Dendritic cell treated with granulocyte-macrophage colony-stimulating factor and Interleukin-4, amounts not matched to agents 40 ng/mL and 50 ng/mL, for 4 days (primary cell): ENCODE results near the gene ADCY9.

Source experiments
- H3K27ac Mint-ChIP-seq: one replicate; pipeline ENCODE4 v1.8.0; 2022; ENCODE audit warnings: mild to moderate bottlenecking, mixed read lengths
- H3K27me3 Mint-ChIP-seq: one replicate; pipeline ENCODE4 v1.8.0; 2022; ENCODE audit warnings: mild to moderate bottlenecking, mixed read lengths
- H3K36me3 Mint-ChIP-seq: one replicate; pipeline ENCODE4 v1.8.0; 2022; ENCODE audit warnings: low read depth, mixed read lengths
- H3K4me1 Mint-ChIP-seq: one replicate; pipeline ENCODE4 v1.8.0; 2022; ENCODE audit warnings: low read depth, mixed read lengths
- H3K4me3 Mint-ChIP-seq: one replicate; pipeline ENCODE4 v1.8.0; 2022; ENCODE audit warnings: mild to moderate bottlenecking, moderate library complexity, mixed read lengths
- H3K9me3 Mint-ChIP-seq: one replicate; pipeline ENCODE4 v1.8.0; 2022; ENCODE audit warnings: mixed read lengths
- intact Hi-C: fragments of 100-400 bp; cut with micrococcal nuclease; formaldehyde crosslinking; loops from one replicate; pipeline ENCODE4 v1.15.0; 2022

The ADCY9 gene

DNA sequence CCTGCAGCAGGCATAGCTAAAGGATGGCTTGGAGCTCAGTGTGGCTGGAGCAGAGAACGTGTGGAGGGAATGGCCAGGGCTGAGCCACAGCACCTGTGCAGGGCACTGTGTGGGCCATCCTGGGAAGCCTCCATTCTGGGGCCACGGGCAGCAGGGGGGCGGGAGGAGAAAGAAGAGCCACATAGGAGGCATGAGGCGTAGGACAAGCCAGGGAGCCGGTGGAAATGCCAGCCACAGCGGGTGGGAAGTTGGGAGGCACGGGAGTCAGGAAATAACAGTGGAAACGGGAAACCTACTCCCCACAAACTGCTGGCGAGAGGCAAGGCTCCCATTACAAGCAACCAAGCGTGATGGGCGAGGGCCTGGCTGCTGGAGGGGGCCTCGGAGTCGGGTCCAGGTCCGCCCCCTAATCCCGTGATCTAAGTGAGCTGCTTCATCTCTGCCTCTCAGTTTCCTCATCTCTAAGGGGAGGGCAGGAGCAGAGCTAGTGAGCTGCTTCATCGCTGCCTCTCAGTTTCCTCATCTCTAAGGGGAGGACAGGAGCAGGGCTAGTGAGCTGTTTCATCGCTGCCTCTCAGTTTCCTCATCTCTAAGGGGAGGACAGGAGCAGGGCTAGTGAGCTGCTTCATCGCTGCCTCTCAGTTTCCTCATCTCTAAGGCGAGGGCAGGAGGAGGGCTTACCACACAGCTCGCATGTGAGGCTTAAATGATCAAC, 104.9 kb downstream of the ADCY9 start:
- Mint-ChIP-seq H3K4me1 (peaks cover 28% of the 10 kb centered on the region), H3K4me3 (peak overlapping the region; percentile 21), H3K27me3 (no peaks in the 10 kb centered on the region), H3K27ac (peak overlapping the region; percentile 76), H3K9me3 (no peaks in the 10 kb centered on the region), H3K36me3 (peaks cover 10% of the 10 kb centered on the region)
- intact Hi-C loops, result no loop called here

GRCh38 chr16:4010225-4011158, 105.8 kb downstream of the ADCY9 start:
- intact Hi-C loops, result no loop called here
- H3K27me3 Mint-ChIP-seq, result no peaks in the 10 kb centered on the region
- H3K36me3 Mint-ChIP-seq, result peaks cover 10% of the 10 kb centered on the region
- H3K4me3 Mint-ChIP-seq, result peak overlapping the region; percentile 21
- no peaks in the 10 kb centered on the region for H3K9me3 Mint-ChIP-seq
- H3K27ac Mint-ChIP-seq, result peak overlapping the region; percentile 76
- H3K4me1 Mint-ChIP-seq, result peaks cover 20% of the 10 kb centered on the region

DNA sequence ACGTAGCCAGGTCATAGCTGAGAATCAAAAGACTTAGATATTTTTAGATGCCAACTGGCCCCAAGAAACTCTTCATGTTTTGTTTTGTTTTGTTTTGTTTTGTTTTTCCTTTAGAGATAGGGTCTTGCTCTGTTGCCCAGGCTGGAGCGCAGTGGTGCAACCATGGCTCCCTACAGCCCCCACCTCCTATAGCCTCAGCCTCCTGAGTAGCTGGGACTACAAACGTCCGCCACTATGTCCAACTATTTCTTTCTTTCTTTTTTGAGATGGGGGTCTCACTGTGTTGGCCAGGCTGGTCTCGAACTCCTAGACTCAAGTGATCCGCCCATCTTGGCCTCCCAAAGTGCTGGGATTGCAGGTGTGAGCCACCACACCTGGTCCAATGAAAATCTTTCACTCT, 107.1 kb downstream of the ADCY9 start:
- Mint-ChIP-seq H3K4me1 (peaks cover 20% of the 10 kb centered on the region), H3K36me3 (peaks cover 10% of the 10 kb centered on the region), H3K4me3 (no peak overlapping the region), H3K27ac (no peak overlapping the region), H3K27me3 (no peaks in the 10 kb centered on the region), H3K9me3 (no peaks in the 10 kb centered on the region)
- intact Hi-C loops, result no loop called here

- H3K9me3 Mint-ChIP-seq, result no peaks in the 10 kb centered on the region
- intact Hi-C loops, result no loop called here
- H3K27ac Mint-ChIP-seq, result no peak overlapping the region
- H3K4me3 Mint-ChIP-seq, result no peak overlapping the region
- H3K27me3 Mint-ChIP-seq, result no peaks in the 10 kb centered on the region
- H3K4me1 Mint-ChIP-seq, result peaks cover 20% of the 10 kb centered on the region
- H3K36me3 Mint-ChIP-seq, result peaks cover 17% of the 10 kb centered on the region
Observed at GRCh38 chr16:4008116-4008515, 108.1 kb downstream of the ADCY9 start.

DNA sequence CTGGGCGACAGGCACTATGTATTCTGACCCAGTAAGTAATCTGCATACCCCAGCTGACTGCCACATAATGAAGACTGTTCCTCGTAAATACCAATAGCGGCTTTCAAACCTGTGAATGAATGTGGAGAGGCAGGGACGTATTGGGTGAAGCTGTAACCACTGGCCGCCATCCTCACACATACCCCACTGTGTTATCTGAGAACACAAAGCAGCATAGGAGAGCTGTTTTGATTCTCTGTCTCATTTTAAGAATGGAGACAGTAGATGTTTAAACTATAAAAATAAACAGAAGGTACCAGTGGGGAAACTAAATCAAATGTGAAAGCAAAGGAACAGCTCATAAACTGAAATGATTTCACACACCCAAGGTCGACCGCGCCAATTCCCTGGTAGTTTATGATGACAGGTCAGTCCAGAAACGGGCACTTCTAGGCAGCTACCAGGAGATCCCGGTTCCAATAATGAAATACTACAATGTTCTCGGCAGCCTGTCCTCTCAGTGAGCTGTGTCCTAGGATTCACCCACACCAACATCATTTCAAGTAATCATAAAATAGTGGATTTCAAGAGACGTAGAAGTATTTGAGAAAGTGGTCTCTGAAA, 109.7 kb downstream of the ADCY9 start:
- Mint-ChIP-seq H3K27me3 (no peaks in the 10 kb centered on the region), H3K36me3 (peaks cover 20% of the 10 kb centered on the region), H3K27ac (no peak overlapping the region), H3K4me3 (no peak overlapping the region), H3K9me3 (no peaks in the 10 kb centered on the region), H3K4me1 (peaks cover 26% of the 10 kb centered on the region)
- intact Hi-C loops, result no loop called here

GRCh38 chr16:4005731-4006130, 110.5 kb downstream of the ADCY9 start:
- Mint-ChIP-seq H3K9me3 (no peaks in the 10 kb centered on the region), H3K27me3 (no peaks in the 10 kb centered on the region), H3K4me3 (no peak overlapping the region), H3K36me3 (peaks cover 20% of the 10 kb centered on the region), H3K4me1 (peaks cover 19% of the 10 kb centered on the region), H3K27ac (no peak overlapping the region)
- intact Hi-C loops, result no loop called here

GRCh38 chr16:4005281-4005680, 111.0 kb downstream of the ADCY9 start:
- Mint-ChIP-seq H3K4me1 (peaks cover 14% of the 10 kb centered on the region), H3K27ac (no peak overlapping the region), H3K36me3 (peaks cover 18% of the 10 kb centered on the region), H3K9me3 (no peaks in the 10 kb centered on the region), H3K4me3 (no peak overlapping the region), H3K27me3 (no peaks in the 10 kb centered on the region)
- intact Hi-C loops, result no loop called here

DNA sequence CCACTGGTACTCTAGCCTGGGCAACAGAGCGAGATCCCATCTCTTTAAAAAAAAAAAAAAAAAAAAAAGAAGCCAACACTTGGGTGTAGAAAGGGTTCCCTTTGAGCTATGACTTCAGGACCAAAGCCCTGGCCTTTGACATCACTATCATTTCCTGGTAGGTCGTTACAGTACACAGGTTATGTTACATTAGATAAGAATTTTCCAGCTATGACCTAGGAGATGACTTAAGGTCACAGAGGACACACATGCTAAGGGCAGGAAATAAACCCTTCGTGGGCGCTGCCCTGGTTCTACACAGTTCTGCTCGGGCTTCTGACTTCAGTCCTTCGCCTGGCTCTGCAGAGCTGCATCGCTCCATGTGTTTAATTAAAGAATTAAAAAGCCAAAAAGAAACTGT, 112.0 kb downstream of the ADCY9 start:
- H3K9me3 Mint-ChIP-seq, result no peaks in the 10 kb centered on the region
- no peak overlapping the region for H3K27ac Mint-ChIP-seq
- peaks cover 7% of the 10 kb centered on the region for H3K4me1 Mint-ChIP-seq
- peaks cover 10% of the 10 kb centered on the region for H3K36me3 Mint-ChIP-seq
- H3K27me3 Mint-ChIP-seq, result no peaks in the 10 kb centered on the region
- no peak overlapping the region for H3K4me3 Mint-ChIP-seq
- intact Hi-C loops, result no loop called here

DNA sequence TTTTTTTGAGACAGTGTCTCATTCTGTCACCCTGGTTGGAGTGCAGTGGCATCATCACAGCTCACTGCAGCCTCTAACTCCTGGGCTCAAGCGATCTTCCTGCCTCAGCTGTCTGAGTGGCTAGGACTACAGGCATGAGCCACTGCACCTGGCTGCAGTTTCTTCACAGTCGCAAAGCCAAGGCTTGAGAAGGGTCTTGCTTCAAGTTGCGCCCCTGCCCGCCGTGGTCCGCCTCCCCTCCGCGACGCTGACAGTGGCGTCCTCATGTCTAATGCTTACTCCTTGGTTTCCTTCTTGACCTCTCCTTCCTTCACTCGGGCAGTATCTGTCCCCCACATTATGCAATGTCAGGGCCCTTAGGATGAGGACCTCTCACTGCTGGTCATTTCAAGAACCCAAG, 112.7 kb downstream of the ADCY9 start:
- Mint-ChIP-seq H3K36me3 (peaks cover 10% of the 10 kb centered on the region), H3K4me1 (peaks cover 7% of the 10 kb centered on the region), H3K4me3 (no peak overlapping the region), H3K27me3 (no peaks in the 10 kb centered on the region), H3K27ac (peak overlapping the region; percentile 1), H3K9me3 (no peaks in the 10 kb centered on the region)
- intact Hi-C loops, result no loop called here

GRCh38 chr16:4003166-4003565, 113.1 kb downstream of the ADCY9 start:
- intact Hi-C loops, result no loop called here
- Mint-ChIP-seq H3K36me3 (peaks cover 10% of the 10 kb centered on the region), H3K4me3 (no peak overlapping the region), H3K9me3 (no peaks in the 10 kb centered on the region), H3K27ac (peak overlapping the region; percentile 1), H3K4me1 (peaks cover 7% of the 10 kb centered on the region), H3K27me3 (no peaks in the 10 kb centered on the region)

- Mint-ChIP-seq H3K4me1 (peaks cover 11% of the 10 kb centered on the region), H3K9me3 (no peaks in the 10 kb centered on the region), H3K27ac (no peak overlapping the region), H3K36me3 (peaks cover 10% of the 10 kb centered on the region), H3K4me3 (no peak overlapping the region), H3K27me3 (no peaks in the 10 kb centered on the region)
- intact Hi-C loops, result no loop called here
Observed at GRCh38 chr16:4002121-4002520, 114.1 kb downstream of the ADCY9 start.

DNA sequence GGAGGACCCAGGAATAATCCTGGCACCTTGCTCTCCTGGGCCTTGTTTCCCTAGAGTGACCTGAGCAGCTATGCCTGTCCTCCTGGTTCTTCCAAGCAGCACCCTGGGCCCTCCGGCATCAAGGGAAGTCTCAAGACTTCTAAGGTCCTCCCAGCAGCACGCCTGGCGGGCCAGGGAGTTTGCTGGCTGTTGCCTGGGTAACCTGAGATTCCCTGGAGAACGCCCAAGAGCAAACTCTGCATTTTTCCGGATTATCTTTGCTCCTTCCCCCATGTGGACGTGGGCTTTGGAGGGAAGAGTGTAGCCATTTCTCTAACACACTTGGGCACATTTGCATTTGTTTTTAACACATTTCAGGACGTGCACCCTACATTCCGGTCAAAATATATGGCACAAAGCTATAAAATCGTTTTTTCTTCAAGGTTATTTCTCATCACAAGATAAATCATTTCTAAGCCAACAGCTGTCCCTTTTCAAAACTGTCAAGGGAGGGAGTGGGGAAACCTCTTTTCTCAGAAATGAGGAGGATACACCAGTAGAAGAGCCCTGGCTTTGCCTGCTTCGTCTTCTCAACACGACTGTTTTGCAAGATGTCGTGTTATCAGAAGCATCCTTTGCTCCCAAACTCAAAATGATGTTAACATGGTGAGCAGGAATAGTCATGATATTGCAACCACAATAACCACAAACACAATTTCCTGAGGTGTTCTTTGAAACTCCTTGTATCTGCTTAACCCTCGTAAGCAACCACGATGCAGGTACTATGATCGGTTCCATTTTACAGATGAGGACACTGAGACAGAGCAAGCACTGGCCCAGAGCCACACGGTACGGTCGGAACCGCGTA, 116.5 kb downstream of the ADCY9 start:
- H3K27ac Mint-ChIP-seq, result no peak overlapping the region
- peaks cover 12% of the 10 kb centered on the region for H3K4me1 Mint-ChIP-seq
- H3K4me3 Mint-ChIP-seq, result no peak overlapping the region
- peaks cover 10% of the 10 kb centered on the region for H3K36me3 Mint-ChIP-seq
- H3K9me3 Mint-ChIP-seq, result no peaks in the 10 kb centered on the region
- H3K27me3 Mint-ChIP-seq, result no peaks in the 10 kb centered on the region
- intact Hi-C loops, result no loop called here

- no peak overlapping the region for H3K4me3 Mint-ChIP-seq
Observed at GRCh38 chr16:3998793-3999478, 117.3 kb downstream of the ADCY9 start.

More at GRCh38 chr16:3998793-3999478, 117.3 kb downstream of the ADCY9 start:
- Mint-ChIP-seq H3K9me3 (no peaks in the 10 kb centered on the region), H3K36me3 (peaks cover 10% of the 10 kb centered on the region), H3K4me1 (peaks cover 12% of the 10 kb centered on the region), H3K27me3 (no peaks in the 10 kb centered on the region), H3K27ac (no peak overlapping the region)
- intact Hi-C loops, result no loop called here
